Keratinocyte (primary cell): Measurements from ENCODE around the gene RYR2. TPM values are rescaled to one million over a fixed set of nuclear protein-coding genes. Genes with fewer than 3 reads are reported as not detected.

Experiments used
- DNase-seq: peaks from one replicate; pipeline ENCODE4 v3.0.0-alpha.2; 2011; ENCODE audit warnings: low read depth, missing footprints, low spot score
- FAIRE-seq: peaks from 2 replicates; lab custom pipeline; 2011; peaks lifted over from hg19 to GRCh38; lab: Jason Lieb, UNC
- H2AFZ ChIP-seq: 2 replicates; pipeline ENCODE4 v1.6.0; 2012; ENCODE audit warnings: low read length, control low read depth, inconsistent platforms; ENCODE audit not compliant: control insufficient read depth
- H3K27ac ChIP-seq: 2 replicates; pipeline ENCODE4 v1.5.1; 2011; ENCODE audit warnings: low read length; ENCODE audit not compliant: control insufficient read depth, insufficient read depth
- H3K27me3 ChIP-seq: 3 replicates; pipeline ENCODE4 v1.6.0; 2011; ENCODE audit warnings: low read length; ENCODE audit not compliant: control insufficient read depth, insufficient read depth; ENCODE audit errors: extremely low read depth
- H3K36me3 ChIP-seq, 2 experiments: 2 replicates in 1 of 2; 3 replicates in 1 of 2; pipeline ENCODE4 v1.5.1; 2011; ENCODE audit warnings: low read length in 2 of 2, mild to moderate bottlenecking in 1 of 2; ENCODE audit not compliant: control insufficient read depth in 2 of 2, insufficient read depth in 2 of 2; ENCODE audit errors: extremely low read depth in 1 of 2
- H3K4me1 ChIP-seq: 3 replicates; pipeline ENCODE4 v1.5.1; 2011; ENCODE audit warnings: low read length; ENCODE audit not compliant: control insufficient read depth, insufficient read depth; ENCODE audit errors: extremely low read depth
- H3K4me2 ChIP-seq: 3 replicates; pipeline ENCODE4 v1.6.0; 2011; ENCODE audit warnings: low read depth, low read length; ENCODE audit not compliant: control insufficient read depth, insufficient read depth; ENCODE audit errors: extremely low read depth
- H3K4me3 ChIP-seq, 3 experiments: fragments of 200-600 bp in 1 of 3; sonication (generic) in 1 of 3; 2 replicates in 2 of 3; 3 replicates in 1 of 3; pipeline ENCODE4 v1.5.1; 2011 to 2016; ENCODE audit warnings: low read length in 3 of 3, mild to moderate bottlenecking in 3 of 3, control low read depth in 2 of 3, inconsistent platforms in 1 of 3, low read depth in 1 of 3, mixed read lengths in 1 of 3, mixed run types in 1 of 3, moderate library complexity in 1 of 3; ENCODE audit not compliant: control insufficient read depth in 2 of 3, insufficient read depth in 2 of 3; ENCODE audit errors: extremely low read depth in 1 of 3
- H3K79me2 ChIP-seq: 2 replicates; pipeline ENCODE4 v1.6.0; 2012; ENCODE audit warnings: low read length; ENCODE audit not compliant: control insufficient read depth, insufficient read depth
- H3K9ac ChIP-seq: 3 replicates; pipeline ENCODE4 v1.6.0; 2011; ENCODE audit warnings: low read length; ENCODE audit not compliant: control insufficient read depth, insufficient read depth; ENCODE audit errors: extremely low read depth
- H3K9me1 ChIP-seq: 3 replicates; pipeline ENCODE4 v1.6.0; 2011; ENCODE audit warnings: low read length; ENCODE audit not compliant: control insufficient read depth, insufficient read depth; ENCODE audit errors: extremely low read depth
- H3K9me3 ChIP-seq: 2 replicates; pipeline ENCODE4 v1.5.1; 2012; ENCODE audit warnings: low read depth, low read length; ENCODE audit not compliant: control insufficient read depth
- H4K20me1 ChIP-seq: 3 replicates; pipeline ENCODE4 v1.6.0; 2011; ENCODE audit warnings: low read length; ENCODE audit not compliant: control insufficient read depth, insufficient read depth; ENCODE audit errors: extremely low read depth
- EZH2 ChIP-seq: IDR thresholded peaks from one replicate; pipeline ENCODE4 v1.6.1; 2012; ENCODE audit warnings: inconsistent platforms, mild to moderate bottlenecking, low read length, moderate library complexity
- dilution Hi-C: fragments of 300-500 bp; cut with MboI; formaldehyde crosslinking; loops from one replicate; pipeline ENCODE4 v1.7.0; 2020; ENCODE audit warnings: low sequenced_read_pairs; ENCODE audit not compliant: extremely low pct_ligation_motif_present
- polyA plus RNA-seq, 5 experiments: library from polyadenylated mRNA; depleted of rRNA in 3 of 5; stranded (reverse) in 3 of 5; stranded (forward) in 1 of 5; unstranded in 1 of 5; fragments of >200 nt; gene quantifications; 1 replicate in 1 of 5; 2 replicates in 3 of 5; 3 replicates in 1 of 5; pipeline versions ENCODE4 v1.2.1 to v1.2.3, GENCODE V29; 2011 to 2012; ENCODE audit warnings: missing spikeins in 2 of 5, low read depth in 1 of 5, low replicate concordance in 1 of 5
- TF ChIP-seq, protein P1 (sequence below), 3 experiments: IDR thresholded peaks in 1 of 3; conservative IDR thresholded peaks in 1 of 3; optimal IDR thresholded peaks in 1 of 3; 2 replicates in 2 of 3; 3 replicates in 1 of 3; pipeline versions ENCODE3 to v1.5.1; 2011; ENCODE audit warnings: low read length in 3 of 3, mild to moderate bottlenecking in 3 of 3, moderate library complexity in 2 of 3, control low read depth in 1 of 3, inconsistent platforms in 1 of 3; ENCODE audit not compliant: insufficient read depth in 2 of 3; ENCODE audit errors: extremely low read depth in 1 of 3

The RYR2 gene
- polyA plus RNA-seq, 1 donor (not counting 4 experiments of a cell fraction or from before 2014, with no cell fraction given) = 0.05 TPM

DNA sequence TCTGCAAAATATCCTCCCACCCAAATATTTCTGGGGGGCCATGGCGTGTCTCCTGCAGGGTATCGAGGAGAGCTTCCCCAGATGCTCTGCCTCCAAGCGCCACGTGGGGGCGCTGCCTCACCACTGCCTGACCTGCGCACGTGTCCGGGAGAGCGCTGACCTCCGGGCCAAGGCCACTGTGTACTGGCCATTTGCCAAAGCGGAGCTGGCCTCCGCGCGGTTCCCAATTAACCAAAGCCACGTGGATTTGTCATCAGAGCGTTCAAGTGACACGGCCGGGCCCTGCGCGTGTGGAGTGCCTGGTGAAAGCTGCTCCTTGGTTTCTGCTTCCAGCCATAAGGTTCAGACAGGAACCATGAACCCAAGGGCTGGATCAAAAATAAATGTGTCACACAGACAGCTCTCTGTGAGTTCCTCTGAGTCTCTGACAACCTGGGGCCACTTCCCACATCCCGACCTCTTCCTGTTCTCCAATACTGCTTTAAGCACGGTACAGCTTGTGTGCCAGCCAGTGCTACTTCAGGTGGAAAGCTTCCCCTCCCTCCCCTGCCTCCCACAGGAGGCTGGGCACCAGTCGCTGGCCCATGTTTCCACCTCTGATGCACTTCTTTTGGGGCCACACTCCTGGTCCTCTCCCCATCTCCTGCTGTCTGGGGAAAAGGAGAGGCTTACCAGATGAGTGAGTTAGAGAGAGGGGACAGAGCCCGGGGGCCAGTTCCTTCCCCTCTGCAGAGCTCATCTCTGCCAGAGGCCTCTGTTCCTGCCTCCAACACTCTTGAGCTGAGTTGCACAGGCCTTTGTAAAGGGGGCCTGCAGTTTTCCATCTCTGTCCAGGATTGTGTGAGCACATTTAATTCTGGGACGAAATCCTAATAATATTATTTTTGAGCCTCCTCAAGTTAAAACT lies 822.6 kb downstream of the RYR2 start:
- H3K4me2 ChIP-seq = peak overlapping the region; percentile 53
- peak; percentile 20 for FAIRE-seq
- H3K9ac ChIP-seq = no peak overlapping the region
- no peaks in the 10 kb centered on the region for H3K79me2 ChIP-seq
- no peaks in the 10 kb centered on the region for H3K27me3 ChIP-seq
- no peaks in the 10 kb centered on the region for H3K9me3 ChIP-seq
- peak overlapping the region; percentile 54 for H2AFZ ChIP-seq
- TF ChIP-seq EZH2 = no peak
- TF ChIP-seq, protein P1, sequence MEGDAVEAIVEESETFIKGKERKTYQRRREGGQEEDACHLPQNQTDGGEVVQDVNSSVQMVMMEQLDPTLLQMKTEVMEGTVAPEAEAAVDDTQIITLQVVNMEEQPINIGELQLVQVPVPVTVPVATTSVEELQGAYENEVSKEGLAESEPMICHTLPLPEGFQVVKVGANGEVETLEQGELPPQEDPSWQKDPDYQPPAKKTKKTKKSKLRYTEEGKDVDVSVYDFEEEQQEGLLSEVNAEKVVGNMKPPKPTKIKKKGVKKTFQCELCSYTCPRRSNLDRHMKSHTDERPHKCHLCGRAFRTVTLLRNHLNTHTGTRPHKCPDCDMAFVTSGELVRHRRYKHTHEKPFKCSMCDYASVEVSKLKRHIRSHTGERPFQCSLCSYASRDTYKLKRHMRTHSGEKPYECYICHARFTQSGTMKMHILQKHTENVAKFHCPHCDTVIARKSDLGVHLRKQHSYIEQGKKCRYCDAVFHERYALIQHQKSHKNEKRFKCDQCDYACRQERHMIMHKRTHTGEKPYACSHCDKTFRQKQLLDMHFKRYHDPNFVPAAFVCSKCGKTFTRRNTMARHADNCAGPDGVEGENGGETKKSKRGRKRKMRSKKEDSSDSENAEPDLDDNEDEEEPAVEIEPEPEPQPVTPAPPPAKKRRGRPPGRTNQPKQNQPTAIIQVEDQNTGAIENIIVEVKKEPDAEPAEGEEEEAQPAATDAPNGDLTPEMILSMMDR (optimal IDR thresholded peaks at IDR 0.05 in 1 of 3, IDR thresholded peaks at IDR 0.05 in 1 of 3, conservative IDR thresholded peaks at IDR 0.05 in 1 of 3; ENCODE audit: extremely low read depth in 1 of 3, insufficient read depth in 2 of 3, low read length in 3 of 3) = peak; percentile 86 to 99 (median 95)
- H3K4me1 ChIP-seq = no peaks in the 10 kb centered on the region
- dilution Hi-C loops = no loop called here
- no peak overlapping the region for H3K27ac ChIP-seq
- H3K36me3 ChIP-seq = no peaks in the 10 kb centered on the region
- no peak overlapping the region for H3K4me3 ChIP-seq
- H3K9me1 ChIP-seq = no peaks in the 10 kb centered on the region
- H4K20me1 ChIP-seq = no peaks in the 10 kb centered on the region
- DNase-seq = no peak

DNA sequence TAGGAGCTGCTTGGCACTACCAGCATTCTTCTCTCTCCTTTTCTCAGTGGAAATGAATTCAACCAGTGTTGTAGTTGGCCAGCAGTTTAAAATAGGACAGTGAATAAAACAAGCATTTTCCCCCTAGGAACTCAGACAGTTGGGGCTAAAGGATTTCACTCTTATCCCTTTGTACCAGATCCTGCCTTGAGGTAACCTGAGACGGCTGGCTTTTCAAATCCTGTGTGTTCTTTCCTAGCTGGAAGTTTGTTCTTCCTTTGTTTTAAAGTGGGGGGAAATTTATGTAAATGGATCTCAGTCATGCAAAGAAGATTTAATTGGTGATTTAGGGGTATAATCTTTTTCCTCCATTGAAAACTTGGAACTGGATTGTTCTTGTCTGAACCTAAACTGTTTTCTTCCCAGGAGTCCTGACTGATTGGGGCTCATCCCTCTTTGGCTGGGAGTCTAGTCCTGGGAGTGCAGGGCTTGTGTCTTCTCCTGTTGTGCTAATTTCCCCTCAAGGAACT lies 825.5 kb downstream of the RYR2 start:
- H3K9me3 ChIP-seq = no peaks in the 10 kb centered on the region
- H3K36me3 ChIP-seq = no peaks in the 10 kb centered on the region
- no peak overlapping the region for H2AFZ ChIP-seq
- FAIRE-seq (no peak), DNase-seq (no peak)
- H3K4me2 ChIP-seq = no peak overlapping the region
- no peak overlapping the region for H3K9ac ChIP-seq
- H3K79me2 ChIP-seq = no peaks in the 10 kb centered on the region
- no peaks in the 10 kb centered on the region for H3K27me3 ChIP-seq
- H3K4me1 ChIP-seq = no peaks in the 10 kb centered on the region
- H3K9me1 ChIP-seq = no peaks in the 10 kb centered on the region
- no peaks in the 10 kb centered on the region for H4K20me1 ChIP-seq
- no peak overlapping the region for H3K4me3 ChIP-seq
- TF ChIP-seq, protein P1 (optimal IDR thresholded peaks at IDR 0.05 in 1 of 3, IDR thresholded peaks at IDR 0.05 in 1 of 3, conservative IDR thresholded peaks at IDR 0.05 in 1 of 3; ENCODE audit: extremely low read depth in 1 of 3, insufficient read depth in 2 of 3, low read length in 3 of 3) = no peak
- H3K27ac ChIP-seq = no peak overlapping the region
- dilution Hi-C loops = no loop called here
